Measurements from ENCODE around the gene PRMT2. TPM values are rescaled to one million over a fixed set of nuclear protein-coding genes. Genes with fewer than 3 reads are reported as not detected.

Gene PRMT2
- total RNA-seq, 2 experiments from 2014 or later, result 99.7 to 107 TPM

- peaks cover 44% of the 10 kb centered on the region for H3K4me1 Mint-ChIP-seq
- no peaks in the 10 kb centered on the region for H3K9me3 Mint-ChIP-seq (ENCODE audit: low read depth)
- peak; percentile 97 for ATAC-seq
- H3K27ac Mint-ChIP-seq, result peak overlapping the region; percentile 75
- DNase-seq, result peak; percentile 87
- CTCF ChIA-PET, result interaction anchor here (0.9 to 1.4 kb wide), 3 partner anchors 15 to 28 kb away, joined by 3 to 6 read pairs (median 4); no protein-coding TSS in a partner anchor
- H3K27me3 Mint-ChIP-seq, result no peaks in the 10 kb centered on the region
- H3K36me3 Mint-ChIP-seq, result peaks cover 3% of the 10 kb centered on the region
- H3K4me3 Mint-ChIP-seq, result no peak overlapping the region
Measured at GRCh38 chr21:46605767-46606426, 29.6 kb upstream of the PRMT2 start.

- Mint-ChIP-seq H3K4me3 (no peak overlapping the region), H3K27me3 (no peaks in the 10 kb centered on the region), H3K27ac (peak overlapping the region; percentile 75), H3K4me1 (peaks cover 44% of the 10 kb centered on the region), H3K36me3 (peaks cover 3% of the 10 kb centered on the region), H3K9me3 (ENCODE audit: low read depth) (no peaks in the 10 kb centered on the region)
- CTCF ChIA-PET, result interaction anchor here (0.9 to 1.1 kb wide), 2 partner anchors 15 to 28 kb away, joined by 4 to 6 read pairs; no protein-coding TSS in a partner anchor
- ATAC-seq (peak; percentile 40), DNase-seq (no peak)
Measured at GRCh38 chr21:46606427-46606813, 29.1 kb upstream of the PRMT2 start.

- Mint-ChIP-seq H3K4me1 (peaks cover 44% of the 10 kb centered on the region), H3K9me3 (ENCODE audit: low read depth) (no peaks in the 10 kb centered on the region), H3K27ac (no peak overlapping the region), H3K36me3 (peaks cover 3% of the 10 kb centered on the region), H3K4me3 (no peak overlapping the region), H3K27me3 (no peaks in the 10 kb centered on the region)
- no peak for DNase-seq
- CTCF ChIA-PET, result interaction anchor here (0.7 kb wide), 1 partner anchor 10 kb away, joined by 3 read pairs; no protein-coding TSS in a partner anchor
- no peak for ATAC-seq
Measured at GRCh38 chr21:46607636-46608035, 27.8 kb upstream of the PRMT2 start.

GRCh38 chr21:46608672-46609111, 26.8 kb upstream of the PRMT2 start:
- Mint-ChIP-seq H3K27me3 (no peaks in the 10 kb centered on the region), H3K27ac (no peak overlapping the region), H3K4me3 (no peak overlapping the region), H3K9me3 (ENCODE audit: low read depth) (no peaks in the 10 kb centered on the region), H3K4me1 (peaks cover 44% of the 10 kb centered on the region), H3K36me3 (peaks cover 3% of the 10 kb centered on the region)
- DNase-seq (no peak), ATAC-seq (no peak)
- CTCF ChIA-PET, result no interaction called here

- CTCF ChIA-PET, result no interaction called here
- DNase-seq (no peak), ATAC-seq (no peak)
- Mint-ChIP-seq H3K4me3 (no peak overlapping the region), H3K4me1 (peaks cover 39% of the 10 kb centered on the region), H3K27me3 (peaks cover 8% of the 10 kb centered on the region), H3K27ac (no peak overlapping the region), H3K9me3 (ENCODE audit: low read depth) (no peaks in the 10 kb centered on the region), H3K36me3 (peaks cover 3% of the 10 kb centered on the region)
Measured at GRCh38 chr21:46610018-46610701, 25.3 kb upstream of the PRMT2 start.

- Mint-ChIP-seq H3K4me3 (no peak overlapping the region), H3K36me3 (peaks cover 6% of the 10 kb centered on the region), H3K27ac (no peak overlapping the region), H3K4me1 (peaks cover 14% of the 10 kb centered on the region), H3K9me3 (ENCODE audit: low read depth) (no peaks in the 10 kb centered on the region), H3K27me3 (peaks cover 15% of the 10 kb centered on the region)
- DNase-seq (no peak), ATAC-seq (no peak)
- CTCF ChIA-PET, result no interaction called here
Measured at GRCh38 chr21:46613391-46613790, 22.1 kb upstream of the PRMT2 start.

GRCh38 chr21:46616050-46616449, 19.4 kb upstream of the PRMT2 start:
- Mint-ChIP-seq H3K4me1 (no peaks in the 10 kb centered on the region), H3K9me3 (ENCODE audit: low read depth) (no peaks in the 10 kb centered on the region), H3K27me3 (peaks cover 15% of the 10 kb centered on the region), H3K27ac (no peak overlapping the region), H3K4me3 (no peak overlapping the region), H3K36me3 (peaks cover 3% of the 10 kb centered on the region)
- CTCF ChIA-PET, result no interaction called here
- DNase-seq (no peak), ATAC-seq (no peak)

GRCh38 chr21:46616656-46617055, 18.8 kb upstream of the PRMT2 start:
- no peak overlapping the region for H3K27ac Mint-ChIP-seq
- H3K36me3 Mint-ChIP-seq, result peaks cover 3% of the 10 kb centered on the region
- ATAC-seq (no peak), DNase-seq (no peak)
- no peak overlapping the region for H3K4me3 Mint-ChIP-seq
- H3K9me3 Mint-ChIP-seq (ENCODE audit: low read depth), result no peaks in the 10 kb centered on the region
- CTCF ChIA-PET, result no interaction called here
- peaks cover 15% of the 10 kb centered on the region for H3K27me3 Mint-ChIP-seq
- H3K4me1 Mint-ChIP-seq, result peaks cover 4% of the 10 kb centered on the region

GRCh38 chr21:46617267-46618051, 18.0 kb upstream of the PRMT2 start:
- no peak overlapping the region for H3K4me3 Mint-ChIP-seq
- DNase-seq (no peak), ATAC-seq (no peak)
- H3K4me1 Mint-ChIP-seq, result peaks cover 13% of the 10 kb centered on the region
- H3K27ac Mint-ChIP-seq, result no peak overlapping the region
- peaks cover 3% of the 10 kb centered on the region for H3K36me3 Mint-ChIP-seq
- H3K9me3 Mint-ChIP-seq (ENCODE audit: low read depth), result no peaks in the 10 kb centered on the region
- H3K27me3 Mint-ChIP-seq, result peaks cover 15% of the 10 kb centered on the region
- CTCF ChIA-PET, result interaction anchor here (0.6 to 5.4 kb wide), 2 partner anchors 18 to 58 kb away, joined by 4 to 30 read pairs; partner anchors contain the start of gene PRMT2

- CTCF ChIA-PET, result interaction anchor here (0.6 to 5.4 kb wide), 2 partner anchors 17 to 35 kb away, joined by 3 to 30 read pairs; partner anchors contain the start of gene PRMT2
- H3K36me3 Mint-ChIP-seq, result peaks cover 3% of the 10 kb centered on the region
- no peak overlapping the region for H3K4me3 Mint-ChIP-seq
- peaks cover 15% of the 10 kb centered on the region for H3K27me3 Mint-ChIP-seq
- no peaks in the 10 kb centered on the region for H3K9me3 Mint-ChIP-seq (ENCODE audit: low read depth)
- ATAC-seq, result no peak
- H3K27ac Mint-ChIP-seq, result no peak overlapping the region
- peaks cover 20% of the 10 kb centered on the region for H3K4me1 Mint-ChIP-seq
- DNase-seq, result no peak
Measured at GRCh38 chr21:46618738-46619379, 16.6 kb upstream of the PRMT2 start.

GRCh38 chr21:46619846-46620245, 15.6 kb upstream of the PRMT2 start:
- peaks cover 20% of the 10 kb centered on the region for H3K4me1 Mint-ChIP-seq
- CTCF ChIA-PET, result interaction anchor here (1.5 to 5.4 kb wide), 2 partner anchors 16 to 251 kb away, joined by 3 to 30 read pairs; partner anchors contain the start of gene PRMT2
- no peak for ATAC-seq
- H3K27me3 Mint-ChIP-seq, result peaks cover 10% of the 10 kb centered on the region
- peaks cover 3% of the 10 kb centered on the region for H3K36me3 Mint-ChIP-seq
- DNase-seq, result no peak
- no peaks in the 10 kb centered on the region for H3K9me3 Mint-ChIP-seq (ENCODE audit: low read depth)
- no peak overlapping the region for H3K27ac Mint-ChIP-seq
- H3K4me3 Mint-ChIP-seq, result no peak overlapping the region

- CTCF ChIA-PET, result interaction anchor here (1.5 to 5.4 kb wide), 5 partner anchors 15 to 252 kb away, joined by 3 to 30 read pairs (median 5); partner anchors contain the start of genes PRMT2 and S100B
- H3K27ac Mint-ChIP-seq, result no peak overlapping the region
Measured at GRCh38 chr21:46620846-46621245, 14.6 kb upstream of the PRMT2 start.

More at GRCh38 chr21:46620846-46621245, 14.6 kb upstream of the PRMT2 start:
- Mint-ChIP-seq H3K9me3 (ENCODE audit: low read depth) (peaks cover 6% of the 10 kb centered on the region), H3K36me3 (peaks cover 9% of the 10 kb centered on the region), H3K4me1 (peaks cover 20% of the 10 kb centered on the region), H3K27me3 (peaks cover 3% of the 10 kb centered on the region), H3K4me3 (no peak overlapping the region)
- DNase-seq (no peak), ATAC-seq (no peak)
